ENCODE results near the gene RASSF5.
"Not testable (repeated sequence)": the region's sequence is repeated elsewhere in the genome, so short reads cannot be mapped to it uniquely, and the experiment has no call there.

RASSF5 gene

GRCh38 chr1:206569556-206569955 is 62.2 kb downstream of the RASSF5 start:
- DNase-seq (ENCODE audit: low read depth in 2 of 2): no peak

GRCh38 chr1:206570529-206570928 is 63.2 kb downstream of the RASSF5 start:
- no peak for DNase-seq (ENCODE audit: low read depth in 2 of 2)

- DNase-seq (ENCODE audit: low read depth in 2 of 2): no peak
Observed at GRCh38 chr1:206572835-206573234, 65.5 kb downstream of the RASSF5 start.

- no peak for DNase-seq (ENCODE audit: low read depth in 2 of 2)
Observed at GRCh38 chr1:206573319-206573718, 66.0 kb downstream of the RASSF5 start.

GRCh38 chr1:206573762-206574161 is 66.4 kb downstream of the RASSF5 start:
- DNase-seq (ENCODE audit: low read depth in 2 of 2): no peak

- peak; percentile 59 to 64 for DNase-seq (ENCODE audit: low read depth in 2 of 2)
Observed at GRCh38 chr1:206575165-206575893, 68.0 kb downstream of the RASSF5 start.

GRCh38 chr1:206575894-206576737 is 68.8 kb downstream of the RASSF5 start:
- DNase-seq (ENCODE audit: low read depth in 2 of 2): no peak

- DNase-seq (ENCODE audit: low read depth in 2 of 2): no peak
Observed at GRCh38 chr1:206577626-206578025, 70.3 kb downstream of the RASSF5 start.

GRCh38 chr1:206578068-206578977 is 71.0 kb downstream of the RASSF5 start:
- DNase-seq (ENCODE audit: low read depth in 2 of 2): no peak

- DNase-seq (ENCODE audit: low read depth in 2 of 2): no peak
Observed at GRCh38 chr1:206578978-206579374, 71.6 kb downstream of the RASSF5 start.

GRCh38 chr1:206579747-206580437 is 72.6 kb downstream of the RASSF5 start:
- no peak for DNase-seq (ENCODE audit: low read depth in 2 of 2)

- DNase-seq (ENCODE audit: low read depth in 2 of 2): no peak
Observed at GRCh38 chr1:206580438-206581113, 73.2 kb downstream of the RASSF5 start.

GRCh38 chr1:206581114-206581497 is 73.8 kb downstream of the RASSF5 start:
- DNase-seq (ENCODE audit: low read depth in 2 of 2): not testable (repeated sequence)

- no peak for DNase-seq (ENCODE audit: low read depth in 2 of 2)
Observed at GRCh38 chr1:206581571-206581981, 74.2 kb downstream of the RASSF5 start.

GRCh38 chr1:206582537-206582936 is 75.2 kb downstream of the RASSF5 start:
- no peak for DNase-seq (ENCODE audit: low read depth in 2 of 2)

- DNase-seq (ENCODE audit: low read depth in 2 of 2): no peak
Observed at GRCh38 chr1:206582971-206583706, 75.8 kb downstream of the RASSF5 start.

GRCh38 chr1:206583707-206584648 is 76.6 kb downstream of the RASSF5 start:
- DNase-seq (ENCODE audit: low read depth in 2 of 2): peak in 1 of 2 experiments; percentile 29

- no peak for DNase-seq (ENCODE audit: low read depth in 2 of 2)
Observed at GRCh38 chr1:206584683-206585082, 77.4 kb downstream of the RASSF5 start.
